ENCODE data around the gene SLC5A11.
A peak's percentile ranks its signal among the peaks of the same experiment; 100 is the strongest.
"Not testable (repeated sequence)": the region's sequence is repeated elsewhere in the genome, so short reads cannot be mapped to it uniquely, and the experiment has no call there.

Gene SLC5A11

DNA sequence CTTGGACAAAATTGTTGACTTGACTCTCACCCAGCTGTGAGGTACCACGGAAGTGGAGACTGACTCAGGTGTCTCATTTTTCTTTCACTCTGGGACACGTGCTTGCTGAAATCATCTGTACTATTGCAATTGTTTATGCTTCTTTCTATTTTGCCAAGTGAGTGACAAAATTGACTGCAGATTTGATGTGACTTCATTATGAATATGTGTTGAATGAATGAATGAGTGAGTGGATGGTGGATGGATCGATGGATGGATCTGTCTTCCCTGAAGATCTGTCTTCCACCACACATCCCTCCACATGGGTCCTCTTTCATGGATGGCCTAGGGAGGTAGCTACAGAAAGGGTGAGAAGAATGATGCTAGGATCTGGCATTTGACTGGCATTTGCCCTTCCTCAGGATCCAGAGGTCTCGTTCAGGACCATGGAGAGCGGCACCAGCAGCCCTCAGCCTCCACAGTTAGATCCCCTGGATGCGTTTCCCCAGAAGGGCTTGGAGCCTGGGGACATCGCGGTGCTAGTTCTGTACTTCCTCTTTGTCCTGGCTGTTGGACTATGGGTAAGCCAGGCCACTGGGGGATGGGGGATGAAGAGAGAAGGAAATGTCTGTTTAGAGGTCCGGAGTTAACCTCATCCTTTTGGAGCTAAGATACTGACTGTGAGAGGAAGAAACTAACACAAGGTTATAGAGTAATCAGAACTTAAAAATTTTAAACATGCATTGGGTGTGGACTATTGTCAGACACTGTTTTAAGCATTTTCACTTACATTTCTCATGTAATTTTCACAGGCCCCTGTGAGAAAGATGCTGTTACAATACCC is 12.7 kb downstream of the SLC5A11 start:
- DNase-seq (ENCODE audit: low spot score): no peak

DNA sequence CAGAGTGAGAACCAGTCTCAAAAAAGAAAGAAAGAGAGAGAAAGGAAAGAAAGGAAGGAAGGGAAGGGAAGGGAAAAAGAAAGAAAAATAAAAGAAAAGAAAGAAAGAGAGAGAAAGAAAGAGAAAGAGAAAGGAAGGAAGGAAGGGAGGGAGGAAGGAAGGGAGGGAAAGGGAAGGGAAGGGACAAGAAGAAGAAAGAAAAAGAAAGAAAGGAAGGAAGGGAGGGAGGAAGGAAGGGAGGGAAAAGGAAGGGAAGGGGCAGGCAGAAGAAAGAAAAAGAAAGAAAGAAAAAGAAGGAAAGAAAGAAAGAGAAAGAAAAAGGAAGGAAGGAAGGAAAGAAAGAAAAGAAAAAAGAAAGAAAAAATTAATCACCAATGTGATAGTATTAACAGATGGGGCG is 15.7 kb downstream of the SLC5A11 start:
- DNase-seq (ENCODE audit: low spot score): no peak

DNA sequence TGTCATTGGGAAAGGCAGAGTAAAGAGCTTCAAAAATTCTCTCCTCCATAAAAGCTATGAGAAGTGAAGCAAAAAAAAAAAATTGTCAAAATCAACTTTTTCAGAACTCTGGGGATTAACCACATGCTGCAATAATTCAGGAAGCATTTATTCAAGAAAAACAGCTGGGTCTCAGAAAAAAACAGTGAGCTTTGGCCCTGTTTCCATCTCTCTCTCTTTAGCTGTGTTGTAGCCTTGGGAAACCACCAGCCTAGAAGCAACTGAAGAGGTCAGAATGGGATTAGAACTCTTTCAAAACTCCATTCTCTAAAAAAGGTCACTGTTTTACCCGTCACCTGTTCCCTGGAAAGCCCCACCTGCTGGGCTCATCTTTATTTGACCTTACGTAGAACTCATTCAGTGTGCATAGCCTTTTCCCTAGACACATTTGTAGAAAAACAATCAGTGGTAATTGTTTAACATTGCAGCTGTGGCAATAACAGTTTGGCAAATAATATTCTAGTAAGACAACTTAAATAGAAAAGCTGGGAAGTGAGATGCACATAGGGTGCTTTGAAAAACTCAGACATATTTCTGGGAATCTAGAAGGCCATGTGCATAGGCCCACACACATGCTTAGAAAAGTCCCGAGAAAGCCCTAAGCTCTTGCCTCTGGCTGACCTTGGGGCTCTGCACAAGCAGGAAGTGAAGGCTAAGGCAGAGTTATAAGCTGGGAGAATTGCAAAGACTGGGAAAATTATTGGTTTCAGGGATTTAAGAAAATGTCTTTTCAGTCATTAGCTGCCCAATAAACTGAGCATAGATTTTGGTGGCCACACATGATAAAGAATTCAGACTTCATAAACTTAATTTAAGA is 18.0 kb downstream of the SLC5A11 start:
- no peak for DNase-seq (ENCODE audit: low spot score)

DNA sequence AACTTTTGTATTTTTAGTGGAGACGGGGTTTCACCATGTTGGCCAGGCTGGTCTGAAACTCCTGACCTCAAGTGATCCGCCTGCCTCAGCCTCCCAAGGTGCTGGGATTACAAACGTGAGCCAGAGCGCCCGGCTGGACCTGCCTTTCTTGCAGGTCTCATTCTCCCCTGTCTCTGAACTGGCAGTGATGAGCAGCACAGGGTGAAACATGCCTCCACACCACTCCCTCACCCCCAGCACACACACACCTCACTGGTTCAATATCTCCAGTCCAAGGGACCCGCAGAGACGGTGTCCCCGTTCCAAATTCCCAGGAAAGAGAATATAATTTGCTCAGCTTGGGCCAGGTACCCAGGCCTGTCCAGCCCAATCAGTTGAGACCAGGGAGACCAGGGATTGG is 23.3 kb downstream of the SLC5A11 start:
- no peak for DNase-seq (ENCODE audit: low spot score)

DNA sequence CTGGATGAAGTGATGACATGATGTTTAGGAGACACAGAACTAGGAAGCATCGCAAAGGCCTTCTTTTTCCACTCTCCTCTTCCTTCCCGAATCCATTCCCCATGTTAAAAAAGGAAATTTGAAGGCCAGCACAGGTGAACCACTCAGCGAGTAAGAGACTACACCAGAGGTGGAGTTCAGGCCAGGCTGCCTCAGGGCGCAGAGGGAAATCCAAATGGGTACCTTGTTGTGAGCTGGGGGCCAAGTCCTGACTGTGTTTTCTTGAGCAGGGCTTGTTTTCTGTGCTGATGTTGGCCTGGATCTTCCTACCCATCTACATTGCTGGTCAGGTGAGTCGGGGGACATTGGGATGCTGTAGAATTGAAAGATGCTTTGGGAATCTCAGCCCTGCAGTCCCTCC is 26.1 kb downstream of the SLC5A11 start:
- DNase-seq (ENCODE audit: low spot score): no peak

DNA sequence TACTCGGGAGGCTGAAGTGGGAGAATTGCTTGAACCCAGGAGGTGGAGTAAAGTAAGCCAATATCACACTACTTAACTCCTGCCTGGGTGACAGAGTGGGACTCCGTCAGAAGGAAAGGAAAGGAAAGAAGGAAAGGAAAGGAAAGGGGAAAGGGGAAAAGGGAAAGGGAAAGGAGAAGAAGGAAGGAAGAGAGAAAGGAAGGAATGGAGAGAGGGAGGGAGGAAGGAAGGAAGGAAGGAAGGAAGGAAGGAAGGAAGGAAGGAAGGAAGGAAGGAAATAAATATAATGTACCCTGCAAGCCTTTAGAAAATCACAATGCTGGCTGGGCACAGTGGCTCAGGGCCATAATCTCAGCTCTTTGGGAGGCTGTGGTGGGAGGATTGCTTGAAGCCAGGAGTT is 27.3 kb downstream of the SLC5A11 start:
- DNase-seq (ENCODE audit: low spot score): no peak

DNA sequence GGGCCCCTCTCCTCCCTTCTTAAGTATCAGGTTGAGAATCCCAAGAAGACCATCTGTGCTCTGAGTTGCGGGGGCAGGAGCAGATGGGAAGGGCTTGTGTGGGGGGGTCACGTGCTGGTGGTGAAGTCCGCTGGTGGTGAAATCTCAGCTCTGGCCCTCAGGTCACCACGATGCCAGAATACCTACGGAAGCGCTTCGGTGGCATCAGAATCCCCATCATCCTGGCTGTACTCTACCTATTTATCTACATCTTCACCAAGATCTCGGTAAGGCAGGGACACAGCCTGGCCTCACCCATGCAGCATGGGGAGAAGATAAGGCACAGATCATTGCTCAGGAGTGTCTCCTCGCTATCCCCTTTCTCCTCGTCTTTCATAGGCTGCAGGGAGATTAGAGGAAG is 29.7 kb downstream of the SLC5A11 start:
- DNase-seq (ENCODE audit: low spot score): no peak

DNA sequence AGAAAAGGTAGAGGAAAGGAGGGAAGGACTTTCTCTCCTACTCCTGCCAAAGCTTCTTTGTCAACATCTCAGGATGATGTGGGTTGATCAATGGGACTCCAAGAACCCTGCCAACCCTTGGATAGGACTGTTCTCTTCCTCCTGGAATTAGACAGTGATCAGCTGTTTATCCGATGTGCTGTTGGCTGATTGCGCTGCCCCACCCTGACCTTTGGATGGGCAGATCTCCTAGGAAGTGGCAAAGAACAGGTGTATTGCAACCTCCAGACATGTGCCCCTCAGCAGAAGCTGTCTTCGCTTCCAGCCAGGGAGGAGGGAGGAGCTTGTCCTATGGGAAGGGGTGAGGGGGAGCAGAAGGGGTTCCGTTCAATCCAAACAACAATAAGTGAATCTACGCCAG is 30.5 kb downstream of the SLC5A11 start:
- DNase-seq (ENCODE audit: low spot score): no peak

DNA sequence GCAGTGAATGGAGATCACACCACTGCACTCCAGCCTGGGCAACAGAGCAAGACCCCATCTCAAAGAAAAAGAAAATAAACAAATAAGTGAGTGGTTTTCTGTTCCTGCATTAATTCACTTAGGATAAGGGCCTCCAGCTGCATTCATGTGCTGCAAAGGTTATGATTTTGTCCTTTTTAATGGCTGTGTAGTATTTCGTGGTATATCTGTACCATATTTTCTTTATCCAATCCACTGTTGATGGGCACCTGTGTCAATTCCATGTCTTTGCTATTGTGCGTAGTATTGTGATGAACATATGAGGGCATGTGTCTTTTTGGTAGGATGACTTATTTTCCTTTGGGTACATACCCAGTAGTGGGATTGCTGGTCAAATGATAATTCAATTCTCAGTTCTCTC is 33.9 kb downstream of the SLC5A11 start:
- no peak for DNase-seq (ENCODE audit: low spot score)

DNA sequence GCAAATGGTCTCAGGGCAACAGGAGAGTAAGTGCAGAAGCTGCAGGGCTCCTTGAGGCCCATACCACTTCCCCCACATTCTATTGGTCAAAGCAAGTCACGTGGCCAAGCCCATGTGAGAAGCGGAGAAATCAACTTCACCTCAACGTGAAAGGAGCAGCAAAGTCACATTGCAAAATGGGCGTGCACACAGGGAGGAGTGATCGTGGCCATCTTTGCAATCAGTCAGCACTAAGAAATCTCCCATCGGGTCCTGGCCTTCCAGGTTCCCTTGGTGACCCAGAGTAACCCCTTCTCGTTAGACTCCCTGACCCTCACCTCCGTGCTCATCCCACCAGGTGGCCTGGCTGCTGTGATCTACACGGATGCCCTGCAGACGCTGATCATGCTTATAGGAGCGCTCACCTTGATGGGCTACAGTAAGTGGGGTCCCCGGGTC is 38.0 kb downstream of the SLC5A11 start:
- DNase-seq (ENCODE audit: low spot score): peak; percentile 86

DNA sequence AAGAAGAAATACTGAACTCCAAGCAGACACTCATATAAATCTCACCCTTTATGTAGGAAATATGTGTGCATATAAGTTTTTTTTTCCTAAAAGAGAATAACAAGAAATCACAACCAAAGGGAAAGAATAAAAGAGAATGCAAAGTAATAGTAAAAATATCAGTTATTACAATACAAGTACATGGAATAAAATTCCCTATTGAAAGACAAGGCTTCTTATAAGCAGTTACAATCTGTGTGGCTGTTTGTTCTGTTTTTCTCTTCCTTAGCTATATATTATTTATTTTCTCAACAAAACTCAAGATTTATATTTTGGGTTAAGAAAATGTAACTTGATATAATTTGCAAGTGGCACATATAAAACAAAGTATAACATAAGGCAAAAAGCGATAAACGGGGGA is 41.7 kb downstream of the SLC5A11 start:
- no peak for DNase-seq (ENCODE audit: low spot score)

DNA sequence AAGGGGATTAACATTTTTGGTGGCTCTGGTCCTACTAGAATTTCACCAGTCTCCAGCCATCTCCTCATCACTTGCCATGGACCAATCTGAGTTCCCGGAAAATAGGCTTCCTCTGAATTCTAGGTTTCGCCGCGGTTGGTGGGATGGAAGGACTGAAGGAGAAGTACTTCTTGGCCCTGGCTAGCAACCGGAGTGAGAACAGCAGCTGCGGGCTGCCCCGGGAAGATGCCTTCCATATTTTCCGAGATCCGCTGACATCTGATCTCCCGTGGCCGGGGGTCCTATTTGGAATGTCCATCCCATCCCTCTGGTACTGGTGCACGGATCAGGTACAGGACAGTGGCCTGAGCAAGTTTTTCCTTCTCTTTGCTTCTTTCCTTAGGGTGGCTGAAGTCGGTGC is 45.0 kb downstream of the SLC5A11 start:
- no peak for DNase-seq (ENCODE audit: low spot score)

DNA sequence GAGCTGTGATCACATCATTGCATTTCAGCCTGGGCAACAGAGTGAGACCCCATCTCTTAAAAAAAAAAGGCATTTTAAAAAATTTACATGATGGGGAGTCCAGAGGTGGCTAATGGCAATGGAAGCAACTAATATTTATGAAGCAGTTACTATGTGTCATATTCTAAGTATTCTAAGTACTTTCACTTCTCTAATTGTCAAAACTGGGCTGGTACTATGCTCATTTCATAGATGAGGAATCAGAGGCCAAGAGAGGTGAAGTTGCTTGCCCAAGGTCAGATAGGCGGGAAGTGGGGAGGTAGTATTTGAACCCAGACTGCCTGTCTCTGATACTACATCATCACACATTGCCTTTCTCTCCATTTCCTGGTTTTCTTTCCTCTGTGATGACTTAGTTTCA is 50.7 kb downstream of the SLC5A11 start:
- DNase-seq (ENCODE audit: low spot score): no peak

DNA sequence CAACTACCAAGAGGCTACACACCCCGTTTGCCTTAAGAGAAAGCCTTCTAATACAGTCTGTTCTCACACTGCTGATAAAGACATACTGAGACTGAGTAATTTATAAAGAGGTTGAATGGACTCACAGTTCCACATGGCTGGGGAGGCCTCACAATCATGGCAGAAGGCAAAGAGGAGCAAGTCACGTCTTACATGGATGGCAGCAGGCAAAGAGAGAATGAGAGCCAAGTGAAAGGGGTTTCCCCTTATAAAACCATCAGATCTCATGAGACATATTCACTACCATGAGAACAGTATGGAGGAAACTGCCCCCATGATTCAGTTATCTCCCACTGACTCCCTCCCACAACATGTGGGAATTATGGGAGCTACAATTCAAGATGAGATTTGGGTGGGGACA is 51.8 kb downstream of the SLC5A11 start:
- not testable (repeated sequence) for DNase-seq (ENCODE audit: low spot score)

DNA sequence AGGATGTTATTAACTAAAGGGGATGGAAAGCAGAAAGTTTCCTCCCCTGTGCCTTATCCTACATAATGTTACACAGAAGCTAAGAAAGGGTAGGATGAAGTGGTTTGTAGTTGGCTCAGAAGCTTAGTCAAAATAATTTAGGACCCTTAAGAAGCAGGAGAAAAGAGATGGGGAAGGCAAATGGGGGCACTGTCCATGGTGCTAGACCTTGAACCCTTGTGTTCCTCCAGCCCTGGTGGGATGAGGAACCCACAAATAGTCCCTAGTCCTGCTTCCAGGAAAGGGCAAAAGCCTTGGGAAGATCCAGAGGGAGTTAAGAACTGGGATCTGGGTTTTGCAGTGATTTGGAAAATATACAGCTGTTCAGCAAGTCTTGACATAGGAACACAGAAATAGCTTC is 54.5 kb downstream of the SLC5A11 start:
- DNase-seq (ENCODE audit: low spot score): no peak

DNA sequence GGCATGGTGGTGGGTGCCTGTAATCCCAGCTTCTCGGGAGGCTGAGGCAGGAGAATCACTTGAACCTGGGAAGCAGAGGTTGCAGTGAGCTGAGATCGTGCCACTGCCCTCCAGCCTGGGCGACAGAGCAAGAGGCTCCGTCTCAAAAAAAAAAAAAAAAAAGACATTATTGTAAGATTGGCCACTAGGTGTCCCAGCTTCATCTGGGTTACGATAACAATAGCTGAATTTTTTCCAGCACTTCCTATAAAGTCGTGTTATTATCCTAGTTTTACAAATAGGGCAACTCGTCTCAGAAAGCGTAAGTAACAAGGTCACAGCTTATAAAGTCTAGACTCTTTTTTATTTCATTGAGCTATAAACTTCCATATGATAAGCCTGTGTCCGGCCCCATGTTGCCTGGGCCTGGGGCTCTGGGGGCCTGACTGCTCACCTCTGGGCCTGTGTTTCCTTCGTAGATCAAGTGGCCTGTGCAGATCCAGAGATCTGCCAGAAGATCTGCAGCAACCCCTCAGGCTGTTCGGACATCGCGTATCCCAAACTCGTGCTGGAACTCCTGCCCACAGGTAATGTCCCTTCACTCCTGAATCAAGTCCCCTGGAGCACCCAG is 60.5 kb downstream of the SLC5A11 start:
- DNase-seq (ENCODE audit: low spot score): no peak

DNA sequence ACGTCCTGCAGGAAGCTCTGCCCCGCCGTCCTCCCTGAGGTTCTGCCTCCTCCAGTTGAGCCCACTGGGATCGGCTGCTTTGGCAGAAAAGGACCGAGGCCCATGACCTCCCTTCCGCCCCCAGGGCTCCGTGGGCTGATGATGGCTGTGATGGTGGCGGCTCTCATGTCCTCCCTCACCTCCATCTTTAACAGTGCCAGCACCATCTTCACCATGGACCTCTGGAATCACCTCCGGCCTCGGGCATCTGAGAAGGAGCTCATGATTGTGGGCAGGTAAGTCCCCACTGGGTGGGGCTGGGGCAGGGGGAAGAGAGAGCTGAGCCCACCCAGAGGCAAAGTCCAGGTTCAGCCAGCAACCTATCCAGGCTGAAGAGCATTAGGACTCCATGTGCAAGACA is 61.1 kb downstream of the SLC5A11 start:
- DNase-seq (ENCODE audit: low spot score): no peak

DNA sequence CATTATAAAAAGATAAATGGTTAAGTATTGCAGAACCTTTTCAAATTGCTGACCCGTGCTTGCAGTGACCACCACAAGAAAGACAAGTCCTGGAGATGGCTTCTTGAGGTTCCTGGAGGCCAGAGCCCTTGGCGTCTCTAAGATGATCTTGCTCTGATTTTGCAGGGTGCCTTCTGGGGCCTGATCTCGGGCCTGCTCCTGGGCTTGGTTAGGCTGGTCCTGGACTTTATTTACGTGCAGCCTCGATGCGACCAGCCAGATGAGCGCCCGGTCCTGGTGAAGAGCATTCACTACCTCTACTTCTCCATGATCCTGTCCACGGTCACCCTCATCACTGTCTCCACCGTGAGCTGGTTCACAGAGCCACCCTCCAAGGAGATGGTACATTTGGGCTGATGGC is 63.0 kb downstream of the SLC5A11 start:
- DNase-seq (ENCODE audit: low spot score): no peak

DNA sequence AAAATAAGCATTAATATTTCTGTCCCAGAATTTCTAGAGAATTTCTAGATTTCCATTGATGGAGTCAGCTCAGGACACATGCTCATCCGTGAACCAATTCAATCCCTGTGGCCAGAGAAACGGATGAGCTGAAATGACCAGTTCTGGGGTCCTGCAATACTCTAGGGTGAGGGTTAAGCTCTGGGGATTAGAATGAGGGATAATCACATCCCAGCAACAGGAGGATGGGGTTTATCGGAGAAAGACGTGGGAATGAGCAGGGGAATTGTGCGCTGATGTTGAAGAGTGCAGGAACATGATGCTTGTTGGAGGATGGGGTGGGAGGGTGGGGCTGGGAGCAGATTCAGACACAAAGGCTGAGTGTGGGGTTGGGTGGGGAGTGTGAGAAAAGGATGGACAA is 64.1 kb downstream of the SLC5A11 start:
- no peak for DNase-seq (ENCODE audit: low spot score)

DNA sequence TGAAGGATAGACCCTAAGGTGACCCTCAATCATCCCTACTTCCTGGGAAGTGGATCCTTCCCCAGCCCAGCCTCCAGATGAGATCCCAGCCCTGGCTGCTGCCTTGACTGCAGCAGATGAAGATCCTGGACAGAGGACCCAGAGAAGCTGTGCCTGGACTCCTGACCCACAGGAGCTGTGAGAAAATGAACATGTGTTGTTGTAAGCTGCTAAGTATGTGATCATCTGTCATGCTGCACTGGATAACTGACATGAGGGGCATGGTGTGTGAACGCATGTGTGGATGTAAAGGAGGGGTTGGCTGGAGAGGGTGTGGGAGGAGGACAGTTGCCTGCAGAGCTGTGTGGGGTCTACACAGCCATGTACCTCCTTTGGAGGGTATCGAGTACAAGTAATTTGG is 69.3 kb downstream of the SLC5A11 start:
- DNase-seq (ENCODE audit: low spot score): no peak

DNA sequence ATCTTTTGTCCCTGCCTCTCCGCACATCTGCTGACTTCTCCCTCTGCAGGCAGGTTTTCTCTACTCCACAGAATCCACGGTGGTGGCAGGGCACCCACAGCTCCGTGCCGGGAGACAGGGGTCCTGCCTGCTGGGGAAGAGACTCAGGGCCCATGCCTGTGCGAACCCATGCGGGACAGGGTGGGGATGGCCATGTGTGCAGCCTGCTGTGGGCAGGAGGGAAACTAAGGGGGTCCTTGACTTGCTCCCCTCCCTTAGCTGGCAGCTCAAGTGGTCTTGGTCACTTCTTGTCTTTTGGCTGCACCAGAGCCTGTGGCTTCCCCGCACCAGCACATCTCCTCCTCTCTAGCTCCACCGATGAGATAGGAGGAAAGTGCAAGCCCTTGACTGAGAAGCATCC is 69.8 kb downstream of the SLC5A11 start:
- DNase-seq (ENCODE audit: low spot score): no peak

DNA sequence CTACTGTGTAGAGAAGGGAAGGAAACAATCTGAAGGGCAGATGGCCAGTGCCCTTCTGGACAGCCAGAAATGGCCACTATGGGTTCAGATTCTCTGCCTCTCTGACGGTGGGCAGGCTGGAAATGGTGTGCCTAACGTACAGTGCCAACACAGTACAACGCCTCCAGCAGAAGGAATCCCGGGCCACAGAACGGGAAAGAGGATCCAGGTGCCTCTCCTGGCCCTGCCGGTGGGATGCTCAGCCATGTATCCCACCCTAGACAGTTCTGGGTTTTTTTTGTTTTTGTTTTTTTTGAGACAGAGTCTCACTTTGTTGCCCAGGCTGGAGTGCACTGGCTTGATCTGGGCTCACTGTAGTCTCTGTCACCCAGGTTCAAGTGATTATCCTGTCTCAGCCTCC is 71.5 kb downstream of the SLC5A11 start:
- no peak for DNase-seq (ENCODE audit: low spot score)

DNA sequence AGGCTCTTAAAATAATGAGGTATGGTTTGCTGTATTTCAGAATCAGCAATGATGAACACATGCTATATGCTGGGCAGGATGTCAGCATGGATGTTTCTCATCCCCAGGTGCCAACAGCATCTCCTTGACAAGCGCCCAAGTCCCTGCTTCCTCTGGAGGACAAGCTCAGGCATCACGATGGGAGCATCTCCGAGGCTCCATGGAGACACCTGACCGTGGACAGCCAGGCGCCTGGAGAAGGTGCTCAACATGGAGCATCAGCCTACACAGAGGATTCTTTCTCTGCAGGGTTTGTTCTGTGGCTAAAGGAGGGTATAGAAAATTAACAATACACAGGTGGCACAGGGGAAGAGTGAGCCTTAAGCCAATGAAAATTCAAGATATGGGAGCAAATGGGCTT is 72.1 kb downstream of the SLC5A11 start:
- DNase-seq (ENCODE audit: low spot score): no peak

All from SK-N-DZ (cell line).